Activated naive CD8-positive, alpha-beta T cell treated with anti-CD3 and anti-CD28 coated beads, Interleukin-2, amount 50 U/mL, for 16 hours (primary cell): Measurements from ENCODE around the gene RTKN.

ENCODE experiments used
- DNase-seq: peaks from one replicate; pipeline ENCODE4 v3.0.0-alpha.2; 2020; ENCODE audit warnings: low read depth, low spot score

RTKN gene

GRCh38 chr2:74417763-74418162, 24.0 kb downstream of the RTKN start:
- no peak for DNase-seq

GRCh38 chr2:74417197-74417596, 24.5 kb downstream of the RTKN start:
- DNase-seq: no peak

GRCh38 chr2:74416778-74417177, 25.0 kb downstream of the RTKN start:
- DNase-seq: no peak

GRCh38 chr2:74415762-74416395, 25.9 kb downstream of the RTKN start:
- no peak for DNase-seq

- DNase-seq: no peak
Observed at GRCh38 chr2:74414881-74415761, 26.6 kb downstream of the RTKN start.

- DNase-seq: no peak
Observed at GRCh38 chr2:74414441-74414840, 27.3 kb downstream of the RTKN start.

GRCh38 chr2:74413001-74413698, 28.6 kb downstream of the RTKN start:
- DNase-seq: no peak

GRCh38 chr2:74407682-74408081, 34.1 kb downstream of the RTKN start:
- no peak for DNase-seq

GRCh38 chr2:74406035-74406434, 35.7 kb downstream of the RTKN start:
- DNase-seq: no peak

- no peak for DNase-seq
Observed at GRCh38 chr2:74401891-74402290, 39.8 kb downstream of the RTKN start.

GRCh38 chr2:74399785-74400184, 42.0 kb downstream of the RTKN start:
- DNase-seq: no peak

- DNase-seq: no peak
Observed at GRCh38 chr2:74396149-74396548, 45.6 kb downstream of the RTKN start.

GRCh38 chr2:74393525-74393924, 48.2 kb downstream of the RTKN start:
- no peak for DNase-seq

- no peak for DNase-seq
Observed at GRCh38 chr2:74392449-74392743, 49.3 kb downstream of the RTKN start.

GRCh38 chr2:74391580-74392448, 49.9 kb downstream of the RTKN start:
- peak; percentile 95 for DNase-seq

- DNase-seq: no peak
Observed at GRCh38 chr2:74391209-74391579, 50.5 kb downstream of the RTKN start.

- DNase-seq: no peak
Observed at GRCh38 chr2:74390606-74391005, 51.1 kb downstream of the RTKN start.

- no peak for DNase-seq
Observed at GRCh38 chr2:74387346-74387745, 54.4 kb downstream of the RTKN start.

- DNase-seq: no peak
Observed at GRCh38 chr2:74385396-74385795, 56.3 kb downstream of the RTKN start.

GRCh38 chr2:74384051-74384450, 57.7 kb downstream of the RTKN start:
- DNase-seq: no peak

GRCh38 chr2:74383254-74383653, 58.5 kb downstream of the RTKN start:
- DNase-seq: no peak

GRCh38 chr2:74381751-74382150, 60.0 kb downstream of the RTKN start:
- DNase-seq: no peak
